Hematopoietic multipotent progenitor cell treated with erythropoietin and hydrocortisone succinate and interleukin-3 and kit ligand, for 8 days (in vitro differentiated cells): ENCODE results near the gene AFG3L2.
"Not testable (repeated sequence)": the region's sequence is repeated elsewhere in the genome, so short reads cannot be mapped to it uniquely, and the experiment has no call there.

Experiments used
- DNase-seq: peaks from one replicate; pipeline ENCODE4 v3.0.0-alpha.2; 2015

Gene AFG3L2

GRCh38 chr18:12394428-12394827, 17.4 kb upstream of the AFG3L2 start:
- peak; percentile 32 for DNase-seq

GRCh38 chr18:12393998-12394397, 17.0 kb upstream of the AFG3L2 start:
- no peak for DNase-seq

- no peak for DNase-seq
Observed at GRCh38 chr18:12393510-12393909, 16.5 kb upstream of the AFG3L2 start.

GRCh38 chr18:12391487-12392165, 14.6 kb upstream of the AFG3L2 start:
- DNase-seq: peak; percentile 66

- DNase-seq: no peak
Observed at GRCh38 chr18:12388442-12388841, 11.4 kb upstream of the AFG3L2 start.

GRCh38 chr18:12384261-12384660, 7.2 kb upstream of the AFG3L2 start:
- no peak for DNase-seq

- DNase-seq: not testable (repeated sequence)
Observed at GRCh38 chr18:12383759-12384158, 6.7 kb upstream of the AFG3L2 start.

GRCh38 chr18:12382221-12382814, 5.3 kb upstream of the AFG3L2 start:
- DNase-seq: not testable (repeated sequence)

GRCh38 chr18:12378198-12378558, 1.2 kb upstream of the AFG3L2 start:
- not testable (repeated sequence) for DNase-seq

- DNase-seq: no peak
Observed at GRCh38 chr18:12377556-12378197, 650 bp upstream of the AFG3L2 start.

GRCh38 chr18:12376034-12376753, 833 bp downstream of the AFG3L2 start:
- peak; percentile 50 for DNase-seq

- no peak for DNase-seq
Observed at GRCh38 chr18:12374401-12374800, 2.6 kb downstream of the AFG3L2 start.

GRCh38 chr18:12373771-12374116, 3.3 kb downstream of the AFG3L2 start:
- peak; percentile 39 for DNase-seq

GRCh38 chr18:12373116-12373770, 3.8 kb downstream of the AFG3L2 start:
- peak; percentile 86 for DNase-seq

GRCh38 chr18:12372406-12372805, 4.6 kb downstream of the AFG3L2 start:
- DNase-seq: peak; percentile 40

GRCh38 chr18:12371590-12371989, 5.4 kb downstream of the AFG3L2 start:
- DNase-seq: no peak

- no peak for DNase-seq
Observed at GRCh38 chr18:12369211-12369610, 7.8 kb downstream of the AFG3L2 start.

- DNase-seq: no peak
Observed at GRCh38 chr18:12366784-12367183, 10.2 kb downstream of the AFG3L2 start.

GRCh38 chr18:12366379-12366778, 10.6 kb downstream of the AFG3L2 start:
- no peak for DNase-seq

- no peak for DNase-seq
Observed at GRCh38 chr18:12362473-12363174, 14.4 kb downstream of the AFG3L2 start.

GRCh38 chr18:12361770-12362378, 15.2 kb downstream of the AFG3L2 start:
- DNase-seq: peak; percentile 94

- peak; percentile 92 for DNase-seq
Observed at GRCh38 chr18:12359515-12359927, 17.5 kb downstream of the AFG3L2 start.
